Sigmoid colon (tissue), 7 donors: ENCODE results near the gene RPTOR. TPM values are rescaled to one million over a fixed set of nuclear protein-coding genes. Genes with fewer than 3 reads are reported as not detected.

Experiments used
- DNase-seq: peaks from one replicate; pipeline ENCODE4 v3.0.0-alpha.2; 2019
- H3K27ac ChIP-seq, 4 donors: fragments of 200-600 bp; sonication (generic); one replicate each; pipeline ENCODE4 v1.5.1; 2016 to 2019; ENCODE audit warnings: mild to moderate bottlenecking in 1 of 4
- H3K27me3 ChIP-seq, 3 donors: fragments of 200-600 bp; sonication (generic); one replicate each; pipeline ENCODE4 v1.5.1; 2019; ENCODE audit warnings: mild to moderate bottlenecking in 1 of 3
- H3K36me3 ChIP-seq, 4 donors: fragments of 200-600 bp; sonication (generic); one replicate each; pipeline ENCODE4 v1.5.1; 2016 to 2019
- H3K4me1 ChIP-seq, 4 donors: fragments of 200-600 bp; sonication (generic); one replicate each; pipeline ENCODE4 v1.5.1; 2017 to 2019
- H3K4me3 ChIP-seq, 4 donors: fragments of 200-600 bp; sonication (generic); one replicate each; pipeline ENCODE4 v1.5.1; 2017 to 2019; ENCODE audit warnings: mild to moderate bottlenecking in 2 of 4, moderate library complexity in 1 of 4
- H3K9me3 ChIP-seq, 4 donors: fragments of 200-600 bp in 3 of 4; sonication (generic) in 3 of 4; one replicate each; pipeline versions ENCODE4 v1.5.1 to v1.6.1; 2013 to 2019
- EP300 ChIP-seq, 4 donors: sonication (generic); formaldehyde crosslinking; IDR thresholded peaks; one replicate each; pipeline ENCODE4 v1.6.1; 2017; ENCODE audit warnings: antibody characterized with exemption in 4 of 4
- POLR2A ChIP-seq, 2 donors: fragments of 450-650 bp; IDR thresholded peaks; one replicate each; pipeline ENCODE4 v1.6.1; 2016; ENCODE audit warnings: antibody characterized with exemption in 2 of 2, mild to moderate bottlenecking in 2 of 2, moderate library complexity in 2 of 2
- POLR2AphosphoS5 ChIP-seq, 4 donors: sonication (generic); formaldehyde crosslinking; IDR thresholded peaks; one replicate each; pipeline ENCODE4 v1.6.1; 2017; ENCODE audit warnings: antibody characterized with exemption in 4 of 4
- WGBS, 2 donors: extraction: QIAGEN DNeasy Blood & Tissue Kit; methylation state at CpG; one replicate each; pipeline ENCODE4 v1.1.7; 2013; 5-methylcytosine and 5-hydroxymethylcytosine counted together
- intact Hi-C: fragments of 100-400 bp; cut with DNase I; formaldehyde crosslinking; loops from one replicate; pipeline ENCODE4 v1.15.1; 2023
- polyA plus RNA-seq, 3 donors: library from polyadenylated mRNA; stranded (reverse); fragments of 200-250 nt; gene quantifications; one replicate each; pipeline ENCODE4 v1.2.3, GENCODE V29; 2013
- total RNA-seq, 4 donors: library from RNA; depleted of rRNA; stranded (reverse); fragments of >200 nt; gene quantifications; one replicate each; pipeline ENCODE4 v1.1.0, GENCODE V29; 2016
- TF ChIP-seq, protein P1 (sequence below), 4 experiments: fragments of 450-650 bp in 3 of 4; fragments of 200-600 bp in 1 of 4; IDR thresholded peaks; one replicate each; pipeline ENCODE4 v1.5.1; 2016 to 2019; ENCODE audit warnings: antibody characterized with exemption in 4 of 4, mild to moderate bottlenecking in 3 of 4, moderate library complexity in 2 of 4
- donor health status: healthy with polysubstance abuse.
- donor health status: Bipolar disorder and iron deficiency.
- donor health status: healthy.

The RPTOR gene
- total and polyA plus RNA-seq, 7 donors: 3.7 to 68.7 (median 22.9) TPM

DNA sequence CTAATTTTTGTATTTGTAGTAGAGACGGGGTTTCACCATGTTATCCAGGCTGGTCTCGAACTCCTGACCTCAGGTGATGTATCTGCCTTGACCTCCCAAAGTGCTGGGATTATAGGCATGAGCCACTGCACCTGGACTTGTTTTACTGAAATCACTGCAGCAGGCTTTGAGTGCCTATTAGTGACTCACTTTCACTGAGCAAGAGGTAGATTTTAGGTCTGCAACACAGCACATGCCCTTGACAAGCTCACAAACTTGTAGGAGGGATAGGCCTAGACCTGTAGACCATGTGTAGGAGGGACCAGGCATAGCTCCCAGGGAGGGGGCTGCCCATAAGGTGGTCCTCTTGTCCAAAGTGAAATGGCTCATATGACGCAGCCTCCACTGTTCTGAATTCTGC, 27.0 kb upstream of the RPTOR start:
- no peaks in the 10 kb centered on the region for H3K9me3 ChIP-seq
- WGBS, 2 donors: 82 to 91% methylated on average over 3 of the region's 3 CpGs
- H3K36me3 ChIP-seq: no peaks in the 10 kb centered on the region
- intact Hi-C loops: no loop called here
- no peak for DNase-seq
- no peak overlapping the region for H3K4me3 ChIP-seq
- no peaks in the 10 kb centered on the region for H3K4me1 ChIP-seq
- TF ChIP-seq POLR2AphosphoS5 (IDR thresholded peaks at IDR 0.05) (no peak), POLR2A (IDR thresholded peaks at IDR 0.05) (no peak), EP300 (IDR thresholded peaks at IDR 0.05) (no peak)
- TF ChIP-seq, protein P1, sequence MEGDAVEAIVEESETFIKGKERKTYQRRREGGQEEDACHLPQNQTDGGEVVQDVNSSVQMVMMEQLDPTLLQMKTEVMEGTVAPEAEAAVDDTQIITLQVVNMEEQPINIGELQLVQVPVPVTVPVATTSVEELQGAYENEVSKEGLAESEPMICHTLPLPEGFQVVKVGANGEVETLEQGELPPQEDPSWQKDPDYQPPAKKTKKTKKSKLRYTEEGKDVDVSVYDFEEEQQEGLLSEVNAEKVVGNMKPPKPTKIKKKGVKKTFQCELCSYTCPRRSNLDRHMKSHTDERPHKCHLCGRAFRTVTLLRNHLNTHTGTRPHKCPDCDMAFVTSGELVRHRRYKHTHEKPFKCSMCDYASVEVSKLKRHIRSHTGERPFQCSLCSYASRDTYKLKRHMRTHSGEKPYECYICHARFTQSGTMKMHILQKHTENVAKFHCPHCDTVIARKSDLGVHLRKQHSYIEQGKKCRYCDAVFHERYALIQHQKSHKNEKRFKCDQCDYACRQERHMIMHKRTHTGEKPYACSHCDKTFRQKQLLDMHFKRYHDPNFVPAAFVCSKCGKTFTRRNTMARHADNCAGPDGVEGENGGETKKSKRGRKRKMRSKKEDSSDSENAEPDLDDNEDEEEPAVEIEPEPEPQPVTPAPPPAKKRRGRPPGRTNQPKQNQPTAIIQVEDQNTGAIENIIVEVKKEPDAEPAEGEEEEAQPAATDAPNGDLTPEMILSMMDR (IDR thresholded peaks at IDR 0.05): no peak
- no peaks in the 10 kb centered on the region for H3K27me3 ChIP-seq
- H3K27ac ChIP-seq: no peak overlapping the region

DNA sequence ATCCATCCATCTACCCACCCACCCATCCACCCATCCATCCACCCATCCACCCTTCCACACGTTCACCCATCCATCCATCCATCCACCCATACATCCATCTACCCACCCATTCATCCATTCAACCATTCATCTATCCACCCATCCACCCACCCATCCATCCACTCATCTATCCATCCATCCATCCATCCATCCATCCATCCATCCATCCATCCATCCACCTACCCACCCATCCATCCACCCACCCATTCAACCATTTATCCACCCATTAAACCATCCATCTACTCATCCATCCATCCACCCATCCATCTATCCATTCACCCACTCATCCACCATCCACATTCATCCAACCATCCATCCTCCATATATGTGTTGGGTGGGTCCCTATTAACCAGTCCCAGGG, 26.2 kb upstream of the RPTOR start:
- Histone ChIP-seq H3K4me1 (peaks cover 0 to 3% (median under 1%) of the 10 kb centered on the region in 4 donors), H3K36me3 (no peaks in the 10 kb centered on the region), H3K9me3 (no peaks in the 10 kb centered on the region), H3K27ac (no peak overlapping the region), H3K4me3 (no peak overlapping the region), H3K27me3 (no peaks in the 10 kb centered on the region)
- intact Hi-C loops: no loop called here
- WGBS, 2 donors: 71 to 76% methylated on average over 1 of the region's 1 CpG
- no peak for TF ChIP-seq EP300 (IDR thresholded peaks at IDR 0.05)
- TF ChIP-seq, protein P1 (IDR thresholded peaks at IDR 0.05): no peak
- no peak for TF ChIP-seq POLR2A (IDR thresholded peaks at IDR 0.05)
- TF ChIP-seq POLR2AphosphoS5 (IDR thresholded peaks at IDR 0.05): no peak
- DNase-seq: no peak

DNA sequence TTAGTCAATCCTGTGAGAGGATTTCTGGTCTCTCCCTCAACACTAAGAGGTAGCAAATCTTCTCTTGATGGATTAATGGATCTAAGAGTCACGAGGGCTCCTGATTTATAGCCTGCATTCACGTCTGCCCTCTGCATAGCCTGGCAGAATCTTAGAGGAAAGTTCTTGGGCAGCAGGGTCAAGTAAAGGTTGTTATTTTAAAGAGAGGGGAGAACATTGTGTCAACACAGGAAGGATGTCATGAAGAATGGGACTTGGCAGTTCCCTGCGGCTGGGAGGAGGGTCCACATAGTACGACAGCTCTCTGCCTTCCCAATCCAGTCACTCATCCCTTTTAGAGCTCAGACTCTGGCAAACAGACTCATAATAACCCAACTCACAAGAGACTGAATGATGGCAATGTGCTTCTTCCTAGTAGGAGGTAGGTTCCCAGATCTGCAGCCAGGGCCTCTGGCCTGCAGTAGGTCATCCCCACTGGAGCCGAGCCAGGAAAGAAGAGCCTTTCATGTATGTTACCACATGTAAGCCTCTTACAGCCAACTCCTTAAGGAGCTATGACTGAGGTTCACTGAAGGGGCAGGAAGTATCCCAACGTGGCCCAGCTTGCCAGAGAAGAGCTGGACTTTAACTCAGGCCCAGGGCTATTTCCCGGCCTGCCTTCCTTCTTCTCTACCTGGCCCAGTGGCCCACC, 25.4 kb upstream of the RPTOR start:
- Histone ChIP-seq H3K9me3 (no peaks in the 10 kb centered on the region), H3K4me1 (peaks cover 0 to 11% (median 9%) of the 10 kb centered on the region in 4 donors), H3K27me3 (no peaks in the 10 kb centered on the region), H3K36me3 (no peaks in the 10 kb centered on the region), H3K4me3 (no peak overlapping the region), H3K27ac (no peak overlapping the region)
- intact Hi-C loops: no loop called here
- DNase-seq: no peak
- TF ChIP-seq POLR2AphosphoS5 (IDR thresholded peaks at IDR 0.05): no peak
- TF ChIP-seq EP300 (IDR thresholded peaks at IDR 0.05): peak in 1 of 4 donors; percentile 19
- WGBS, 2 donors: 38 to 47% methylated on average over 7 of the region's 7 CpGs

DNA sequence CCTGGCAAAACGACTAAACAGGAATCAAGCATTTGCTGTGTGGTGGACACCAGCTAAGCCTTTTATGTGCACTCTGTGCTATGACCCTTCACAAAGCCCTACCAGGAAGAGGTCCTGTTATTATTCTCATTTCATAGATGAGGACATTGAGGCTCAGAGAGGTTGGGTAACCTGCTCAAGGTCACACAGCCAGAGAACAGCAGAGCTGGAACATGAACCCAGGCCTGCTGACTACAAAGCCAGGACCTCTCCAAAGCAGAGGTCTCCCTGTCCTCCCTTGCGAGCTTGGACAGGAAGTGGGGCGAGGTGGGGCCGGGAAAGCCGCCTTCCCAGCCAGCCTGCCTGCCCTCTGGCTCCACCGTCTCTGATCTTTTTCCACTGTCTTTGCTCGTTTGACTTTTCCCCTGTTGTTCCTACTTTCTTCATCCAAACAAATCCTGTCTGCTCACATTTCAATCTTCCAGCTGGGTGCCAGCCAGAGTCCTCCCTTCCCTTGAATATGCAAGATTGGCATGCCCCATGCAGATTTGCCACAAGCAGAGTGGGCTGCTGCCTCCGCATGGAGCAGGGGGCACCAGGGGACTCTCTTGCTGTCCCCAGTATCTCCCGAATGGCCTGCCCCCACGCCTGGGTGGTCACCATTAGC, 23.7 kb upstream of the RPTOR start:
- Histone ChIP-seq H3K36me3 (no peaks in the 10 kb centered on the region), H3K27me3 (no peaks in the 10 kb centered on the region), H3K27ac (no peak overlapping the region), H3K9me3 (no peaks in the 10 kb centered on the region), H3K4me1 (peaks cover 0 to 24% (median 18%) of the 10 kb centered on the region in 4 donors), H3K4me3 (no peak overlapping the region)
- no peak for DNase-seq
- TF ChIP-seq, protein P1 (IDR thresholded peaks at IDR 0.05): no peak
- TF ChIP-seq EP300 (IDR thresholded peaks at IDR 0.05) (no peak), POLR2A (IDR thresholded peaks at IDR 0.05) (no peak), POLR2AphosphoS5 (IDR thresholded peaks at IDR 0.05) (no peak)
- 60% methylated on average over 10 of the region's 10 CpGs for WGBS, 2 donors
- intact Hi-C loops: no loop called here

DNA sequence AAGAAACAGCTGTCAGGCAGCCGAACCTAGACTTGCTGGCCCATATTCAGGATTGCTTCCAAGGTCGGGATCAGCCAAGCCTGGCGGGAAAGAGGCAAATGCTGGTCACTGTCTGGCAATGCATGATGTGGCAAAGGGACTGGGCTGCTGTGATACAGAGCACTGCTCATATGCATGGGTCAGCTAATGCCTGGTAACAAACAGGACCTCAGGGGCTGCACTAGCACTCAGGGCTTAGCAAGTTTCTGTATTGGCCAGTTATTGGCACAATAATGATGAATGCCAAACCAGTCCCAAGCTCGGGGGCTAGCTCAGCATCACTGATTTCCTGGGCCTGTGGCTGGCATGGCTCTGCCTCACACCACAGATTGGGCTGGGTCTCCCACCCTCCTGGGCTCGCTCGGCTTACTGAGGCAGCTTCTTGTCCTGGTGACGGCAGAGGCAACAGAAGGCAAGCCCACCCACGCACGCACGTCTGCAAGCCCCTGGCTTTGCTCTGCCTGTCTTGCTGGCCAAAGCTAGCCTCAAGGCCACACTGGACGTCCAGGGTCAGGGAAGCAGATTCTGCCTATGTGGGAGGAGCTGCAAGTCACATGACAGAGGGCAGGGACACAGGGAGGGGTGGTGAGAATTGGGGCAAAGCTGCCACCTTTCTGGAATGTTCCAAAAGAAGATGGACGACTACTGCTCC, 21.4 kb upstream of the RPTOR start:
- no peak for DNase-seq
- WGBS, 2 donors: 80 to 85% methylated on average over 12 of the region's 12 CpGs
- intact Hi-C loops: no loop called here
- Histone ChIP-seq H3K27ac (peak overlapping the region in 3 of 4 donors; percentile 64 to 65 (median 65)), H3K4me3 (no peak overlapping the region), H3K27me3 (no peaks in the 10 kb centered on the region), H3K36me3 (no peaks in the 10 kb centered on the region), H3K4me1 (peaks cover 0 to 28% (median 18%) of the 10 kb centered on the region in 4 donors), H3K9me3 (no peaks in the 10 kb centered on the region)
- TF ChIP-seq EP300 (IDR thresholded peaks at IDR 0.05): no peak
- TF ChIP-seq POLR2AphosphoS5 (IDR thresholded peaks at IDR 0.05): no peak
- no peak for TF ChIP-seq POLR2A (IDR thresholded peaks at IDR 0.05)
- TF ChIP-seq, protein P1 (IDR thresholded peaks at IDR 0.05): no peak
